T-helper 1 cell treated with Interleukin-12 subunit alpha and Interleukin-12 subunit beta and Interleukin-4 antibody, amounts not matched to agents 30 ng/mL and 1 ng/mL, for 36 hours (primary cell): ENCODE results near the gene PHACTR3. TPM values are rescaled to one million over a fixed set of nuclear protein-coding genes. Genes with fewer than 3 reads are reported as not detected.
"Not testable (repeated sequence)": the region's sequence is repeated elsewhere in the genome, so short reads cannot be mapped to it uniquely, and the experiment has no call there.

Source experiments
- intact Hi-C: fragments of 100-400 bp; cut with micrococcal nuclease; formaldehyde crosslinking; loops from one replicate; pipeline ENCODE4 v1.15.1; 2024
- total RNA-seq: library from RNA; stranded (reverse); gene quantifications from 2 replicates; pipeline ENCODE4 v1.2.3, GENCODE V29; 2022

PHACTR3 gene
- total RNA-seq = not detected in 2 replicates

DNA sequence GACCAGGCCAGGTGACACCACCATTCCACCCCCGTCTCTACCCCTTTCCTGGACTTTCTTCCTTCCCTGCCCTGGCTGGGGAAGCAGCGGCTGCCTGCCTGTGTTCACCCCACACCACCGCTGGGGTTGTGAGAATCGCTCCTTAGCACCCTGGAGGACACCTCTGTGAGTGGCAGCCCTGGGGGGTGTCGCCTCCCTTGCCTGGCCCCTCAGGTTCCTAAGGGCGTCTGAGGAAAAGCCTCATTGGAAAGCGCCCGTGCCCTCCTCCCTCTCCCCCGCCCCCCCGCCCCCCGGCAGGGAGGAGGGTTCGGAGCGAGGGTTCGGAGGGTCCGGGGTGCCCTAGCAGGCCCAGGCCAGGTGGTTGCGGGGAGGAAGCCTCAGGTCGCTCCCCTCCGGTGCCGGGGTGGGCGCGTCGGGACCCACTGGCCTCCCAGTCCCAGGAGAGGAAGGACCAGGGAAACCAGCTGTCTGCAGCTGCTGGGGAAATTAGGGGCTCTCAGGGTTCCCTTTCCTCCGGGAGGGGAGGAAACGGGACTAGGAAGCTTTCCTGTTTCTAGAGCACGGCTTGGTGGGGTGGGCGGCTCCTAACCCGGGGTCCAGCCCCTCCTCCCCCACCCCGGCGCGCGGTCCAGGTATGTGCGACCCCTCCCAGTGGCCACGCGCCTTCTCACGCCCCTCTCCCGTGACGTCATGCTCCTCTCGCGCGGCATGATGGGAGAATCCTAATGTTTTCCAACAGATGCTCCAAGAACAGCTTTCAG, at the start of gene PHACTR3:
PHACTR3 (plus strand) TSS at position 760 of the 761 bp plus-strand sequence. CDS start 475 bp downstream, outside the sequence.
- intact Hi-C loops = no loop called here

DNA sequence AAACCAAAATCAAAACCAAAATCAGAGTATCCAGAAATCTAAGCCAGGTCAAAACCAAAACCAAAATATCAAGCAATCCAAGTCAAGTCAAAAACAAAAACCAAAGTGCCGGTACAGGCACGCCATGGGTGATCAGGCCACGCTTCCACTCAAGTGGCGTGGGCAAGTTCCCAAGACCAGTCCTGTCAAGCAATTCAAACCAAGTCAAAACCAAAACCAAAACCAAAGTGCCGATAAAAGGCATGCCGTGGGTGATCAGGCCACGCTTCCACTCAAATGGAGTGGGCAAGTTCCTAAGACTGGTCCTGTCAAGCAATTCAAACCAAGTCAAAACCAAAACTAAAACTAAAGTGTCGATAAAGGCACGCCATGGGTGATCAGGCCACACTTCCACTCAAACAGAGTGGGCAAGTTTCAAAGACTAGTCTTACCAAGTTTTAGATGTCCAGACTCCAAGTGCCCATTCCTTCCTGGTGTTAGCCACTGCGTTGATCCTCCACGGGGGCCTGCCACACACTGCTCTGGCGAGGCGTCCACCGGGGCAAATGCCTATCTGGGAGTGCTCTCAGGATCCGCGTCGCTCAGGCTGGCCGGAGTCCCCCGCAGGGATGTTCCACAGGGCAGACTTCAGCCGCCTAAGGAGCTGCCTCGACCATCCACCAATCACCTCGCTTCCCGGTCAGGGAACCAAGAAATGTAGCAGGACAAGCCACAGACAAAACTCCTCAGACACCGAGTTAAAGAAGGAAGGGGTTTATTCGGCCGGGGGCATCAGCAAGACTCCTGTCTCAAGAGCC, 46.4 kb upstream of the PHACTR3 start:
- intact Hi-C loops = not testable (repeated sequence)

DNA sequence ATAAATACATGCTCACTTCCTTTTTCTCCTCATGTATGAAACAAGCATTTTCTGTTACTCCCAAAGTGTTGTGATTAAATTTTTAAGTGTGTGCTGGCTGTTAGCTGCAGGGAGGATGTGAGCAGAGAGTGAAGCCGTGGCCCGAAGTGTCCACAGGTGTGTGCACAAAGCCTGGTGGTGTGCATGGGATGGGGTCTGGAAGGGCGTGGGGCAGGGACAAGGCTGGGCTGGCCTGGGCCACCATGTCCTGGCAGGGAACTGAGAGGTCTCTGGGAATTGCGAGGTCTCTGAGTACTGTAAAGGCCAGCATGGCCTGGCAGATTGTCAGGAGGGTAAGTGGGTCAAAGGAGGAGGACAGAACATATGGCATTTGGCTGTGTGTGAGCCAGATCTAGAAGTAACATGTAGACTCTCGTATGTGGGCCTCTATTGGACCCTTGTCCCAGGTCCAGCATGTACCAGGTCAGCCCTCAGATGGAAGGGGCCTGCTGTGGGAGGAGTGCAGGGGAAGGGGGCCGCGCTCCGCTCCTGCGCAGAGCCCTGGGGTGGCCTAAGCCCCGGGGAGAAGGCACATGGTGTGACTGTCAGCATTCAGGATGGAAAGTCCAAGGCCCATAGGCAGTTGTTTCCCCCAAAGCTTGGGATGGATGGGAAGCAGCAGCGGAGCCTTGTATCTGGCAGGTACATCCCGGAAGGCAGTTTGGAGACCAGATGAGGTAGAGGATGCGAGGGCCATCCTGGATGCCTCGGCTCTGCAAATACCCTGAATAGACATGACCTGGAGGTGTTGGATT, 45.1 kb upstream of the PHACTR3 start:
- intact Hi-C loops = no loop called here

DNA sequence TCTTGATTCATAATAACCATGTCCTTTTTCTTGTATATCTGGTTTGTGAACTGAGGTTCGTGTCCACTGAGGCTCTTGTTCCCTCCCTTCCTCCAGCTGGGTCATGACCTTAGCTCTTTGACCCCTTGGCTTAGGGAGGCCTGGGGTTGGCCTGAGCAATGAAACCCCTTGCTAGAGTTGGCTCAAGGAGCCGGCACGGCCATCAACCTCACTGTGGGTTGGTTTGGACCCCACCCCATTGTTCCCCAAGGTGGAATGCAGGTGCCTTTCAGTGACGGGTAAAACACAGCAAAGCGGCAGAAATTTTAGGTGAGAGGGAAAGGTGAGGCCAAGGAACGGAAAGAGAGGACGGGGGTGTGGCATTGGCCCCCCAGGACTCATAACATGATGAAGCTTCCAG, 44.5 kb upstream of the PHACTR3 start:
- intact Hi-C loops = no loop called here

DNA sequence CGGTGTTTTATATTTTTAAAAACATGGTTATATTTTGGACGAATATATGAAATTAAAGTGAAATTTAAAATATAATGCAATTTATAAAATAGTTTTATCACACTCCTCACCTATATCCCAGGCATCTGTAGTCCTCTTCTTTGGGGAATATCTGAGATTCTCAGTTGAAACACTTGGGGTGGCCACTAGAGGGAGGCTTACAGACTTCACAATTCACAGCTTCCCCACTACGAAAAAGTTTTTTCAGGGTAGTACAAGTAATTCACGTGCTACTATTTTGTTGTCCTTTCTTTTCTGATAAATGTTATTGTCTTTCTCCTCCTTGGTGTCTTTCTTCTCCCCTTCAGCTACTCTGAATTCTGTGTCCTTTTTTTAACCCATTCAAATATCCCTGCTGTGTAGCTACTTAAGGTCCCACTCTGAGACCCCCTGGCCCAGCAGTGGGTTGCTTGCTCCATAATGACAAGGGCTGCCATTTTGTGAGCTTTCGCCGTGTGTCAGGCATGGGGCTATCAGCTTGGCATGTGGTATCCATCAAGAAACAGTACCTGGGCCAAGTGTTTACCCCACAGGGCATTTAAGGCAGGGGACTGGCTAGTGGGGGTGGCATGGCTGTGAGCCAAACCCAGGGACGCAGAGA, 43.6 kb upstream of the PHACTR3 start:
- intact Hi-C loops = no loop called here

DNA sequence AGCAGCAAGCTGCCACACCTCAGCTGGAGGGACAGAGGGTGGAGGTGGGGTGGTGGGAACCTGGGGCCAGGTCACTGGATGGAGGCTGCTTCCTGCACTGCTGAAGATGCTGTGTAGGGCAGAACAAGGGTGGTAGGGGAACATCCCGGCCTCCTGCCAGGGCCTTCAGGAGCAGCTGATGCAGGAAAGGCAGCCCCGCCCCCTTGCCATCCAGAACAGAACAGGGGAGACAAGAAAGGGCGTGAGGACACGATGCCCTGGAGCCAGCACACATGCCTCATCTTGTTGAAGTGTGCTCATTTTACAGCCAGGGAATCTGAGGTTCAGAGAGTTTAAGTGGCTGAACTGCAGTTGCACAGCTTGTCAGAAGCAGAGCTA, 43.1 kb upstream of the PHACTR3 start:
- intact Hi-C loops = no loop called here

DNA sequence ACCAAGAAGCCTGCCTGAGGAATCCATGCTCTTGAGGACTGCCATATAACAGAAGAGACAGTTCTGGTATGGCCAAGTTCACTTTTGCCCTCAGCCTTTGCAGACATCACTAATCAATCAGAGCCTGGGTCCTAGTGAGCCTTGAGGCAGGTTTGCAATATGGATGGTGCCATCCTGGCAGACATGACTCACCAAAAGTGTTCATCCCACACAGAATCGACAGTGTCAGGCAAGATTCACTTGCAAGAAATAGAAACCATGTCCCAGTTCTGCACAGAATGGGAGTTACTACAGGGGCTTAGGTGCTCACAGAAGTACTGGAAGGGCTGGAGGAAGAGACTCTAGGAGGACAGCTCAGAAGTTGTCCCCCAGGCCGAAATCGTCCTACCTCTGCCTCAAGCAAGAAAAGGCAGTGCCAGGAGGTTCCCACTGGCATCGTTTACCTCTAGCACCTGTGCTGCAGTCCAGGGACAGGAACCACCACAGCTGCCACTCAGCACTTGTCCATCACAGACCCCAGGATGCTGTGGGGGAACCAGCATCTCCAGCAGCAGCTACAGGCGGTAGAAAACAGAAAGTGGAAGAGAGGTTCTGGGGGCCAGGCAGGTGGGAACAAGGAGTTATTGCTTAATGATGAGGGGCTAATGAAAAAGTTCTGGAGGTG, 42.6 kb upstream of the PHACTR3 start:
- intact Hi-C loops = no loop called here

DNA sequence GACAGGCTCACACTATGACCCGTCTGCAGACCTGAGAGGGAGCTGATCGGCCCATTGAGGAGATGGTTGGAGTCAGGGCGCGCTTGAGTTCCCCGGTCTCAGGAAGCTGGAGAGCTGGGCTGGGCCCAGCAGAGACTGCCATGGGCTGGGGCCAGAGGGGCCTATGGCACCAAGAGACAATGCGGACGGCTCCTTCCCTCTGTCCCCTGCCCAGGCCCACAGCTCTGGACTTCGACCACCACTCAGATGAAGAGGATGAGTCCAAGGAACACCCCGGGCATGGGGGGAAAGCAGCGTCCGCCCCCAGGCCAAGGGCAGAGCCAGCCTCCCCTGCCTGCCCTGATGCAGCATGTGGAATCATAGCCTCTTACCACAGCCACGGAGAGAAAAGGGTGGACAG, 40.2 kb upstream of the PHACTR3 start:
- intact Hi-C loops = no loop called here

DNA sequence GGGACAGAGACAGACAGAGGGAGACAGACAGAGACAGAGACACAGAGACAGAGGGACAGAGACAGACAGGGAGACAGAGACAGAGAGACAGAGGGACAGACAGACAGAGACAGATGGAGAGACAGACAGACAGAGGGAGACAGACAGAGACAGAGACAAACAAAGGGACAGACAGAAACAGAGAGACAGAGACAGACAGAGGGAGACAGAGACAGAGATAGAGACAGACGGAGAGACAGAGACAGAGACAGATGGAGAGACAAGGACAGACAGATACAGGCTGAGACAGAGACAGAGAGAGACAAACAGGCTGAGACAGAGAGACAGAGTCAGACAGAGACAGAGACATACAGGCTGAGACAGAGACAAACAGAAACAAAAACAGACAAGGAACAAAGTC, 39.4 kb upstream of the PHACTR3 start:
- intact Hi-C loops = no loop called here

DNA sequence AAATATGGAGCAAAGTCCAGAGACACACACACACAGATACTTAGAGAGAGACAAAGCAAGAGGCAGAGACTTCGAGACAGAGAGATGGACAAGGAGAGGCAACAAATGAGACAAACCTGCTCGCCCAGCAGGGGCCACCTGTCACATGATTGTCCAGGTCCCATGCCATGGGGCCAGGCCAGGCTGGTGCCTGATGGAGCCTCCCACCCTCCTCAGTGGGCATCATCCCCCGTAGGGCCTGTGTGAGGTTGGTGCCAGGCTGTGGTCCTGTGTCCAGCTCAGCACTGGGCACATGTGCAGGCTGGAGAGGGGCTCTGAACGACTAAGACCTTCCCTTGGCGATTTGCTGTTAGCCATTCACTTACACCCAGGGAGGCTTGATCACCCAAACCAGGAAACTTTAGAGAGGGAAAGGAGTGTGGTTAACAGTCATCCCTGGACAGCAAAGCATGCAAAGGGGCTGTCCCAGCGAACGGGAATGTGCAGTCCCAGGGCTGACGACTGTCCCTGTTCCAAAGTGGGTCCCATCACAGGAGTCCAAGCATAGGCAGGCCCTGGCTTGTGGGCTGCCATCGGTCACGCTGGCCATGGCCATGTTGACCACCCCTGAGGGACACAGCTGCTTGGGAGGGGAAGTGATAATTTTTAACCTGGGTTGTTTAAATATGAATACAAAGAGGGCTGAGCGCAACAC, 38.4 kb upstream of the PHACTR3 start:
- intact Hi-C loops = no loop called here

DNA sequence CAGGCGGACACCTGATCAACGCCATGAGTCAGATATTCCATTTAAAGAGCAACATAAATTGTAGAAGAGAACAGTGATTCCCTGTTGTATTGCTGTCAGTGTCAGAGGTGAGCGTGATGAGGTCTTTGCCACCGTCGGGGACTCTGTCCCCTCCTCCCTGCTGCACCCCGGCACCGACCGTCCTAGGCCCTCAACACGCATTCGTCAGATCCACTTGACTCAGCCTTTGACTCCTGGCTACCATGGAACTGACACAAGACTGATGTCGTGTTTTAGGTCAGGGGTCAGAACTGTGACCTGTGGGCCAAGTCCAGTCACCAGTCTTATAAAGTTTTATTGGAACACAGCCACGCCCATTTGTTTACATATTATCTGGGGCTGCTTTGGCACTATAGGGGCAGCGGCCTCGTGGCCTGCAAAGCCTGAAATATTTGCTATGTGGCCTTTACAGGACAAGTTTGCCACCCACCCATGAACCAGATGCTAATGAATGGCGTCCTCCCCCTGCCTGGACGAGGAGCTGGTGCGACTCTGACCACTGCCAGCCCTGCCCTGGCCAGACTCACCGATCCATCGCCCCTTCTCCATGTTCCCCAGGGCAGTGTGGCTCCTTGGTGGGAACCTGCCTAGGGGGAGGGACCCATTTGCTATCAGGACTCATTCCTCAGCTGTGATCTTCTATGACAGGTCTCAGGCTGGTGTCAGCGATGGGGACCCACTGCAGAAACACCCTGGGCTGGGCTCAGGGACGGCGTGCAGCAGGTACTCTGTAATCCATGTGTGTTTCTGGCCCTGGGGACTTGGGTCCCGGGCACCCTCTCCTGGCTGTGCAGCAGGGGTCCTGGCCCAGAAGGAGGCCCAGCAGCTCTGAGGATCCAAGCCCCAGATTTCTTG, 37.5 kb upstream of the PHACTR3 start:
- intact Hi-C loops = no loop called here

DNA sequence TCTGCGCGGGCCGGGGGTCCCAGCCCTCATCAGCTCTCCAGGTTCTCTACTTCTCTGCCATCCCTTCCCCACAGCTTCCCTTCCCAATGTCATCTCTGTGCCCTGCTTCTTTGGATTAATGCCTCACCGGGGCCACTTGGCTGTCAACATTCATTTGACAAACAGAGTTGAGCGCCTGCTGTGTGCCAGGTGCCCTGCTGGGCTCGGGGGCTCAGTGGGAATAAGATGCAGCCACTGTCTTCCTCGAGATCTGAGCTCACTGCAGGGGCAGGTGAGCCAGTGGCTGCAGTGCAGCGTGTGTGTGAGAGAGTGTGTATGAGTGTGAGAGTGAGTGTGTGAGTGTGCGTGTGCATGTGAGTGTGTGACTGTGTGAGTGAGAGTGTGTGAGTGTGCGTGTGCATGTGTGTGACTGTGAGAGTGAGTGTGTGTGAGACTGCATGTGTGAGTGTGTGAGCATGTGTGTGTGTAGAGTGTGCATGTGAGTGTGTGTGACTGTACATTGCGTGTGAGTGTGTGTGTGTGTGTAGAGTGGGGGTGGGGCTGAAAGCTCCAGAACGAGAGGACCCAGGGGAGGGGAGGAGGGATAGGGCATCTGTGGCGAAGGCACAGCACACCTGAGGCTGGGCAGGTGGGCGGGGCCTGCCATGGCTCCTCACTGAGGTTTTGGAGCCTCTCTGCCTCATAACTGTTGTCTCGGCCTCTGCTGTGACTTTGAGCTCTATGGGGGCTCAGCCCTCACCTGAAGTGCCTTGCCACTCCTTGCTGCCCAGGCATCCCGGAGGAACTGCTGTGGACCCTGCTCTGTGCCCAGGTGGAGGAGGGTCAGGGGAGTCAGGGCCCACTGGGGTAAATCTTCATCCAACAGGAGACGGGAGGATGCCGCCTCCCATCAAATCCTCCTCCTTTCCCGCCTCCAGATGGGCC, 36.5 kb upstream of the PHACTR3 start:
- intact Hi-C loops = no loop called here

DNA sequence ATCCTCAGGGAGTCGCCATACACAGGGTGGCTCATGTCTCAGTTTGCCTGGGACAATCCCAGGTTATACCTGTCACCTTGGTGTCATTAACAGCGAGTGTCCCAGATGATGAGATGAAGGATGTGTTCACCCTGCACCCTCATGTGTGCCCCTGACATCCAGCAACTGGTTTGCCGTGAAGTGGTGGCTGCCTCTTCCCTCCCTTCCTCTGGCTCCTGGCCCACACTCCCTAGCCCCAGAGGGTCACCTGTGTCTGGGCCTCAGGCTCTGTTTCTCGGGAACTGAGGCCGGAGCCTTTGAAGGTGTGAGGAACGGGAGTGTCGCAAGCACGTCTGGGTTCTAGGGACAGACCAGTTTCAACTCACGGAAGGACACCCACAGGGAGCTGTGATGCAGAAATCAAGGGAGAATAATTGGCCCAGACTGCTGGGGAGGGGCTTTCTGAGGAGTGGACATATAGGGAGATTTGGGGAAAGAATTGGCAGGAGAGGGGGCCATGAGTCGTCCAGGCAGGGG, 35.8 kb upstream of the PHACTR3 start:
- intact Hi-C loops = no loop called here

DNA sequence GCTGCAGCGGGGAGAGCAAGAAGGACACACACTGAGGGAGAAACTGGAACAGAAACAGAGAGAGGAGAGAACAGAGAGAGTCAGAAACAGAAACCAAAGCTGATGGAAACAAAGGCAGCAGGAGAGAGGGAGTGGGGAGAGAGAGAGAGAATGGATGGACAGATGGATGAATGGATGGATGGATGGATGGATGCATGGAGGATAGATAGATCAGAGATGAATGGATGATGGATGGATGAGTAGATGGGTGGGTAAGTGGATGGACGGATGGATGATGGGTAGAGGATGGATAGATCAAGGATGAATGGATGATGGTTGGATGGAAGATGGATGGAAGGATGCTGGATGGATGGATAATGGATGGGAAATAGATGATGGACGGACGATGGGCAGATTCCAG, 35.0 kb upstream of the PHACTR3 start:
- intact Hi-C loops = no loop called here

DNA sequence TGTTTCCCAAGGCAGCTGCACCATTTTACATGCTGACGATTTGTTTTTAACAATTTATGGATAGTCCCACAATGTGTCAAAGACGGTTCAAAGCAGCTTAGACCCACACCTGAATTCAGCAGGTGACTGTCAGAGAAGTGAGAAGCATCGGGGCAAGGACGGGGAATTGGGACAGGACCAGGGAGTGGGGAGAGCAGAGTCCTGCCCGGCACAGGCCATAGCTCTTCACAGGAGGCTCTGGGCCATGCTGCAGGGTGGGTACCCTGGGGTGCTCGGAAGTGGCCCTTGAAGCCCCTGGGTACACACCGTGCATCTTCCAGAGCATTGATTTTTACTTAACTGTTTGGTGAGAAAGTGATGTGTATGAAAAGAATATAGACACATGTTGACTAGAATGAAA, 33.2 kb upstream of the PHACTR3 start:
- intact Hi-C loops = no loop called here

DNA sequence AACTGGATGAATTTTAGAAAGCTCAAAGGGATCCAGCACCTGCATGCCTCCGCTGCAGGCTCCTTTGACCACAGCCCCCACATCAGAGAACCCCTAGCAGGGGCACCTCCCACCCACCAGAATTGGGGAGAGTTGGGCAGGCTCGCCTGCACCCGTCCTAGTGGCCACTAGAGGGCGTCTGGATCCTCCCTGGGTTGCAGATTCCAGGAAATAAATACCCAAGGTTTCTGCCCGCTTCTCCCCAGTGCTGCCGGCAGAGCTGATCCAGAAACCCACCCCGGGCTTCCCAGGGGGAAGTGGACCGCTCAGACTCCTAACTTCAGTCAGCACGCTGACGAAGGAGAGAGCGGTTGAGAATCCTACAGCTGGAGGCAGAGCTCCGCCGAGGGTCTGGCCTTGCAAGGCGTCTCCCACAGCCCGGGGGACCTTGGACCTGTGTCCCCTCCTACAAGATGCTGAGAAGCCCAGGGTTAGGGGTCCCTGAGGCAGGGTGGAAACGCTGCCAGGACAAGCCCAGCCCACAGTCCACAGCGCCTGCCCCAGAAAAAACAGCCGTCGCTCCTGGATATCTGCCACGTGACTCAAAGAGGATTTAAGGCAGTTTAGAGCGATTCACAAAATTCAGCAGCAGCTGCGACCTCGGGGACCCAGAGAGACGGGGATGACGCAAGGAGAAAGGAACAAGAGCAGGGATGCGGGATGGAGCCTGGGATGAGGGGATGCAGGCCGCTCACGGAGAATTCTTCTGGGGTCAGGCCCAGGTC, 32.6 kb upstream of the PHACTR3 start:
- intact Hi-C loops = no loop called here

DNA sequence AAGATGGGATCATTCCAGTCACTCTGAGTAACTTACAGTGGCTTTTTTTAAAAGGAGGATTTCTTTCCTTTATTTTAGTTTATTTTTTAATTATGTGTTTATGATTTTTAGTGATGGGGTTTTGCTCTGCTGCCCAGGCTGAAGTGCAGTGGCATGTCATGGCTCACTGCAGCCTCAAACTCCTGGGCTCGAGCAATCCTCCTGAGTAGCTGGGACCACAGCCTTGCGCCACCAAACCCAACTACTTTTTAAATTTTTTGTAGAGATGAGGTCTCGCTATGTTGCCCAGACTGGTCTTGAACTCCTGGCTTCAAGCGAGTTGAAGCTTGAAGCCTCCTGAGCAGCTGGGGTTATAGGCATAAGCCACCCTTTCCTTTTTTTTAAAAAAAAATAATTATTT, 31.8 kb upstream of the PHACTR3 start:
- intact Hi-C loops = no loop called here
